Measurements from ENCODE around the gene DLG2. TPM values are rescaled to one million over a fixed set of nuclear protein-coding genes. Genes with fewer than 3 reads are reported as not detected.

DLG2 gene
- total and polyA plus RNA-seq, 7 donors, result 0.60 to 25.8 (median 9.7) TPM; not detected in 1

GRCh38 chr11:85391141-85391540 is 236.0 kb downstream of the DLG2 start:
- H3K9me3 ChIP-seq, result no peaks in the 10 kb centered on the region
- no peak for TF ChIP-seq EP300 (IDR thresholded peaks at IDR 0.05)
- TF ChIP-seq CTCF (IDR thresholded peaks at IDR 0.05), result no peak
- TF ChIP-seq POLR2A (IDR thresholded peaks at IDR 0.05), result no peak
- no peak for TF ChIP-seq POLR2AphosphoS5 (IDR thresholded peaks at IDR 0.05)
- no peaks in the 10 kb centered on the region for H3K4me1 ChIP-seq
- H3K27ac ChIP-seq, result no peak overlapping the region
- no peaks in the 10 kb centered on the region for H3K27me3 ChIP-seq
- H3K4me3 ChIP-seq, result no peak overlapping the region
- no peak for DNase-seq
- WGBS, 2 donors, result 64 to 67% methylated on average over 1 of the region's 1 CpG
- H3K36me3 ChIP-seq, result no peaks in the 10 kb centered on the region
- intact Hi-C loops (cut with DNase I), result no loop called here

GRCh38 chr11:85385547-85385946 is 241.6 kb downstream of the DLG2 start:
- H3K9me3 ChIP-seq, result no peaks in the 10 kb centered on the region
- no peak for TF ChIP-seq POLR2A (IDR thresholded peaks at IDR 0.05)
- TF ChIP-seq POLR2AphosphoS5 (IDR thresholded peaks at IDR 0.05), result no peak
- no peak for TF ChIP-seq EP300 (IDR thresholded peaks at IDR 0.05)
- no peak for TF ChIP-seq CTCF (IDR thresholded peaks at IDR 0.05)
- H3K27me3 ChIP-seq, result no peaks in the 10 kb centered on the region
- DNase-seq, result no peak
- intact Hi-C loops (cut with DNase I), result no loop called here
- no peaks in the 10 kb centered on the region for H3K36me3 ChIP-seq
- H3K27ac ChIP-seq, result no peak overlapping the region
- no peak overlapping the region for H3K4me3 ChIP-seq
- no peaks in the 10 kb centered on the region for H3K4me1 ChIP-seq

GRCh38 chr11:85385111-85385510 is 242.0 kb downstream of the DLG2 start:
- 57 to 64% methylated on average over 1 of the region's 1 CpG for WGBS, 2 donors
- no peaks in the 10 kb centered on the region for H3K9me3 ChIP-seq
- H3K36me3 ChIP-seq, result no peaks in the 10 kb centered on the region
- H3K4me3 ChIP-seq, result no peak overlapping the region
- intact Hi-C loops (cut with DNase I), result no loop called here
- no peak for DNase-seq
- H3K27me3 ChIP-seq, result no peaks in the 10 kb centered on the region
- H3K27ac ChIP-seq, result no peak overlapping the region
- TF ChIP-seq CTCF (IDR thresholded peaks at IDR 0.05) (no peak), POLR2A (IDR thresholded peaks at IDR 0.05) (no peak), EP300 (IDR thresholded peaks at IDR 0.05) (no peak), POLR2AphosphoS5 (IDR thresholded peaks at IDR 0.05) (no peak)
- H3K4me1 ChIP-seq, result no peaks in the 10 kb centered on the region

- Histone ChIP-seq H3K4me1 (no peaks in the 10 kb centered on the region), H3K36me3 (no peaks in the 10 kb centered on the region), H3K4me3 (no peak overlapping the region), H3K27me3 (no peaks in the 10 kb centered on the region), H3K27ac (no peak overlapping the region), H3K9me3 (no peaks in the 10 kb centered on the region)
- no peak for DNase-seq
- 82 to 88% methylated on average over 2 of the region's 2 CpGs for WGBS, 2 donors
- intact Hi-C loops (cut with DNase I), result no loop called here
- TF ChIP-seq POLR2AphosphoS5 (IDR thresholded peaks at IDR 0.05) (no peak), EP300 (IDR thresholded peaks at IDR 0.05) (no peak), POLR2A (IDR thresholded peaks at IDR 0.05) (no peak), CTCF (IDR thresholded peaks at IDR 0.05) (no peak)
These were observed 248.1 kb downstream of the DLG2 start for GRCh38 chr11:85379066-85379465.

- H3K27me3 ChIP-seq, result no peaks in the 10 kb centered on the region
- DNase-seq, result no peak
- no peak for TF ChIP-seq POLR2A (IDR thresholded peaks at IDR 0.05)
- no peak for TF ChIP-seq EP300 (IDR thresholded peaks at IDR 0.05)
- TF ChIP-seq CTCF (IDR thresholded peaks at IDR 0.05), result no peak
- no peak for TF ChIP-seq POLR2AphosphoS5 (IDR thresholded peaks at IDR 0.05)
- intact Hi-C loops (cut with DNase I), result no loop called here
- no peaks in the 10 kb centered on the region for H3K9me3 ChIP-seq
- H3K4me1 ChIP-seq, result no peaks in the 10 kb centered on the region
- H3K4me3 ChIP-seq, result no peak overlapping the region
- no peaks in the 10 kb centered on the region for H3K36me3 ChIP-seq
- H3K27ac ChIP-seq, result no peak overlapping the region
These were observed 249.2 kb downstream of the DLG2 start for GRCh38 chr11:85377901-85378300.

All from sigmoid colon (tissue), 7 donors.